ENCODE data around the gene MED17. TPM values are rescaled to one million over a fixed set of nuclear protein-coding genes. Genes with fewer than 3 reads are reported as not detected.
"Not testable (repeated sequence)": the region's sequence is repeated elsewhere in the genome, so short reads cannot be mapped to it uniquely, and the experiment has no call there.

The MED17 gene
- polyA plus RNA-seq, 1 experiment, result 23.1 TPM

DNA sequence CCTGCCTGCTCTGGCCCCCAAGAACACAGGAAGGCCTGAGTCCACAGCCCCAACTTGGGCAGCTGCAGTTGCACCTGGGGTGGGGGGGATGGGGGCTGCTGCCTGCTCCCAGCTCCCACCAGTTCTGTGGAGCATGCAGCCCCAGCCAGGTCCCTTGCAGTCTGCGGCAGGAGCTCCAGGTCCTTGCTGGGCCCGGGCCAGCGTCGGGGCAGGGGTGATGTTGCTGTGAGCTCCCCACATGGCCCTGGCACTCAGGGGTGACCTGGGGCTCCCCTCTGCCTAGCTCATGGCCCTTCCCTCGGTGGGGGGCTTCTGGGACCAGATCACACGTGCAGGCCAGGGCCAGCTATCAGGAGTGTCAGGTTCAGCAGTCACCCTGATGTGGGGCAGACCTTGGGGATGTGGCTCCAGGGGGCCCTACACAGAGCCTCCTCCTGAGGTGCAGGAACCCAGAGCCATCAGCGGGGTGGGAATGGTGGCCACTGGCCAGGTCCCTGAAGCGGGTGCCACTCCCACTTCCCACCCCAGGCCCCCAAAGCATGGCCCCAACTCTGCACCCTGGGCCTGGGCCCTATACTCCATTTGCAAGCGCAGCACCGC lies 10.4 kb upstream of the MED17 start:
- Histone ChIP-seq H3K27ac (ENCODE audit: low read depth, low read length) (no peak overlapping the region), H3K4me3 (ENCODE audit: low read depth, low read length) (no peak overlapping the region), H3K9me3 (ENCODE audit: control insufficient read depth, insufficient read depth, low read length) (peaks cover 17% of the 10 kb centered on the region), H3K27me3 (ENCODE audit: control insufficient read depth, insufficient read depth, low read length) (no peaks in the 10 kb centered on the region)
- TF ChIP-seq CTCF (IDR thresholded peaks at IDR 0.05; ENCODE audit: low read depth, low read length), result no peak
- ChIA-PET POLR2A (no interaction called here), CTCF (no interaction called here)
- no peak for DNase-seq (ENCODE audit: low read depth, low spot score)

DNA sequence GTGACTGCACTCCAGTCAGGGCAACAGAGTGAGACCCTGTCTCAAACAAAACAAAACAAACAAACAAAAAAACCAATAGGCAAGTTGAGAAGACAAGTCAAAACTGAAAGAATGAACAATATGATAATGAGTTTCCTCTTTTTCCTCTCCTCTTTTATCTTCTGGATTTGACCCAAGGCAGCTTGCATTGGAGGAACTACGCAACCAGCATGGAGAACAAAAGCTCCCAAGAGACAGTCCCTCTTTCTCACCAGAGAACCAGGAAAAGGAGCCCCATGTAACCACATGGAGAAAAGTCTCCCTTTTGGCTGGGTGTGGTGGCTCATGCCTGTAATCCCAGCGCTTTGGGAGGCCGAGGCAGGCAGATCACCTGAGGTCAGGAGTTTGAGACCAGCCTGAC lies 9.5 kb upstream of the MED17 start:
- H3K9me3 ChIP-seq (ENCODE audit: control insufficient read depth, insufficient read depth, low read length), result peaks cover 17% of the 10 kb centered on the region
- H3K27me3 ChIP-seq (ENCODE audit: control insufficient read depth, insufficient read depth, low read length); H3K4me3 ChIP-seq (ENCODE audit: low read depth, low read length); DNase-seq (ENCODE audit: low read depth, low spot score); POLR2A ChIA-PET; H3K27ac ChIP-seq (ENCODE audit: low read depth, low read length): not testable (repeated sequence)
- CTCF ChIA-PET, result interaction anchor here (1.5 kb wide), 1 partner anchor 9 kb away, joined by 5 read pairs; the partner anchor contains the start of gene MED17

GRCh38 chr11:93775289-93775688 lies 8.8 kb upstream of the MED17 start:
- TF ChIP-seq CTCF (IDR thresholded peaks at IDR 0.05; ENCODE audit: low read depth, low read length), result peak; percentile 22; the same call in 1 of the 2 replicates
- no peak overlapping the region for H3K4me3 ChIP-seq (ENCODE audit: low read depth, low read length)
- no peak overlapping the region for H3K27ac ChIP-seq (ENCODE audit: low read depth, low read length)
- H3K9me3 ChIP-seq (ENCODE audit: control insufficient read depth, insufficient read depth, low read length), result peaks cover 17% of the 10 kb centered on the region
- CTCF ChIA-PET, result interaction anchor here (0.7 to 1.5 kb wide), 3 partner anchors 9 to 873 kb away, joined by 3 to 5 read pairs (median 4); partner anchors contain the start of gene MED17
- no peak for DNase-seq (ENCODE audit: low read depth, low spot score)
- POLR2A ChIA-PET, result no interaction called here
- no peaks in the 10 kb centered on the region for H3K27me3 ChIP-seq (ENCODE audit: control insufficient read depth, insufficient read depth, low read length)

GRCh38 chr11:93783362-93783761 lies 720 bp upstream of the MED17 start:
- Histone ChIP-seq H3K4me3 (ENCODE audit: low read depth, low read length) (peak overlapping the region; percentile 100), H3K27me3 (ENCODE audit: control insufficient read depth, insufficient read depth, low read length) (no peaks in the 10 kb centered on the region), H3K9me3 (ENCODE audit: control insufficient read depth, insufficient read depth, low read length) (no peaks in the 10 kb centered on the region; the same call in 1 of the 2 replicates), H3K27ac (ENCODE audit: low read depth, low read length) (no peak overlapping the region)
- DNase-seq (ENCODE audit: low read depth, low spot score), result no peak
- ChIA-PET POLR2A (interaction anchor here (1.3 to 1.4 kb wide), 2 partner anchors 23 to 43 kb away, joined by 5 to 80 read pairs; partner anchors contain the start of genes C11orf54 and TAF1D), CTCF (interaction anchor here (0.9 to 1.2 kb wide), 12 partner anchors 8 to 51 kb away, joined by 3 to 8 read pairs (median 3); partner anchors contain the start of genes C11orf54 and TAF1D)
- no peak for TF ChIP-seq CTCF (IDR thresholded peaks at IDR 0.05; ENCODE audit: low read depth, low read length)

DNA sequence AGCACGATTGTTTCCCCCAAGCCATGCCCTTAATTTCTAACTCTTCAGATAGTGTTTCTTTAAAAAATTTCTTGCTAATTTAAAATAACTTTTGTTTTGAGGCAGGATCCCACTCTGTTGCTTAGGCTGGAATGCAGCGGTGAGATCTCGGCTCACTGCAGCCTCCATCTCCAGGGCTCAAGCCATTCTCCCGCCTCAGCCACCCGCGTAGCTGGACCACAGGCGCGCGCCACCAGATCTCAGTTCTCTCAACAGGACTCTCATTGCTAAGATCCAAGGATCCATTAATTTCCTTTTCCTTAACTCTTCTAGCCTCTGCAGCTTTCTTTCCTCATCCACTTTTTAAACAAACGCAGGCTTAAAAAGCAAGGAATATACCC lies 327 bp upstream of the MED17 start:
- peak; percentile 1 for DNase-seq (ENCODE audit: low read depth, low spot score)

More for the DNA sequence above, 327 bp upstream of the MED17 start:
- H3K27me3 ChIP-seq (ENCODE audit: control insufficient read depth, insufficient read depth, low read length), result no peaks in the 10 kb centered on the region
- TF ChIP-seq CTCF (IDR thresholded peaks at IDR 0.05; ENCODE audit: low read depth, low read length), result no peak
- H3K4me3 ChIP-seq (ENCODE audit: low read depth, low read length), result peak overlapping the region; percentile 100
- ChIA-PET CTCF (interaction anchor here (0.9 to 1.2 kb wide), 13 partner anchors 8 to 63 kb away, joined by 3 to 8 read pairs (median 4); no protein-coding TSS in a partner anchor), POLR2A (interaction anchor here (0.6 to 1.4 kb wide), 9 partner anchors 11 to 1307 kb away, joined by 3 to 80 read pairs (median 3); partner anchors contain the start of genes C11orf54 and TAF1D)
- H3K9me3 ChIP-seq (ENCODE audit: control insufficient read depth, insufficient read depth, low read length), result no peaks in the 10 kb centered on the region; the same call in 1 of the 2 replicates
- peak overlapping the region; percentile 98 for H3K27ac ChIP-seq (ENCODE audit: low read depth, low read length)
